ENCODE measurements around the gene XRCC5. TPM values are rescaled to one million over a fixed set of nuclear protein-coding genes. Genes with fewer than 3 reads are reported as not detected.

The XRCC5 gene
- polyA plus RNA-seq, 1 donor (not counting 4 experiments of a cell fraction or from before 2014, with no cell fraction given), result 521 TPM

DNA sequence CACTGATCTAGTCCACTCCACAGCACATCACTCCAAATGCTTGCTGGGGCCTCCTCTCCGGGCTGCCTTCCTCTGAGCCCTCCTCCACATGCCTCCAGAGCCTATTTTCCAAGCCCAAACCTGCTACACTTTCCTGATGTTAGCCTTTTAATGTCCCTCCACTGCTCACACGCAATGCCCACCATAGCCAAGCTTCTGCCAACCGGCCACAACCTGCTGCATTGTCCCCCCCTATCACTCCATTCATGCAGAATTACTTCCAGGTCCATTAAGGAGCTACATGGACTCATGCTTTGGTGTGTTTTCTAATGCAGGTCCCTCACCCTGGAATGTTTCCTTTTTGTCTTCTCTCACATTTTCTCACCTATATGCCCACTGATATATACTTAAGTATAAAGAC, 133.9 kb downstream of the XRCC5 start:
- Histone ChIP-seq H3K9me3 (ENCODE audit: control insufficient read depth, low read depth, low read length) (no peaks in the 10 kb centered on the region), H3K4me1 (ENCODE audit: control insufficient read depth, extremely low read depth, insufficient read depth, low read length) (no peaks in the 10 kb centered on the region), H3K9ac (ENCODE audit: control insufficient read depth, extremely low read depth, insufficient read depth, low read length) (no peak overlapping the region), H3K27me3 (ENCODE audit: control insufficient read depth, extremely low read depth, insufficient read depth, low read length) (no peaks in the 10 kb centered on the region), H3K79me2 (ENCODE audit: control insufficient read depth, insufficient read depth, low read length) (no peaks in the 10 kb centered on the region), H3K36me3 (ENCODE audit: control insufficient read depth in 2 of 2, extremely low read depth in 1 of 2, insufficient read depth in 2 of 2, low read length in 2 of 2) (no peaks in the 10 kb centered on the region), H4K20me1 (ENCODE audit: control insufficient read depth, extremely low read depth, insufficient read depth, low read length) (no peaks in the 10 kb centered on the region), H3K9me1 (ENCODE audit: control insufficient read depth, extremely low read depth, insufficient read depth, low read length) (no peaks in the 10 kb centered on the region), H2AFZ (ENCODE audit: control insufficient read depth, low read length) (no peak overlapping the region), H3K27ac (ENCODE audit: control insufficient read depth, insufficient read depth, low read length) (no peak overlapping the region), H3K4me2 (ENCODE audit: control insufficient read depth, extremely low read depth, insufficient read depth, low read depth, low read length) (no peak overlapping the region), H3K4me3 (ENCODE audit: control insufficient read depth in 2 of 3, extremely low read depth in 1 of 3, insufficient read depth in 2 of 3, low read depth in 1 of 3, low read length in 3 of 3) (no peak overlapping the region)
- no peak for DNase-seq (ENCODE audit: low read depth, low spot score)
- no peak for FAIRE-seq
- dilution Hi-C loops (cut with MboI; ENCODE audit: extremely low pct_ligation_motif_present, low sequenced_read_pairs), result no loop called here
- TF ChIP-seq, protein P1, sequence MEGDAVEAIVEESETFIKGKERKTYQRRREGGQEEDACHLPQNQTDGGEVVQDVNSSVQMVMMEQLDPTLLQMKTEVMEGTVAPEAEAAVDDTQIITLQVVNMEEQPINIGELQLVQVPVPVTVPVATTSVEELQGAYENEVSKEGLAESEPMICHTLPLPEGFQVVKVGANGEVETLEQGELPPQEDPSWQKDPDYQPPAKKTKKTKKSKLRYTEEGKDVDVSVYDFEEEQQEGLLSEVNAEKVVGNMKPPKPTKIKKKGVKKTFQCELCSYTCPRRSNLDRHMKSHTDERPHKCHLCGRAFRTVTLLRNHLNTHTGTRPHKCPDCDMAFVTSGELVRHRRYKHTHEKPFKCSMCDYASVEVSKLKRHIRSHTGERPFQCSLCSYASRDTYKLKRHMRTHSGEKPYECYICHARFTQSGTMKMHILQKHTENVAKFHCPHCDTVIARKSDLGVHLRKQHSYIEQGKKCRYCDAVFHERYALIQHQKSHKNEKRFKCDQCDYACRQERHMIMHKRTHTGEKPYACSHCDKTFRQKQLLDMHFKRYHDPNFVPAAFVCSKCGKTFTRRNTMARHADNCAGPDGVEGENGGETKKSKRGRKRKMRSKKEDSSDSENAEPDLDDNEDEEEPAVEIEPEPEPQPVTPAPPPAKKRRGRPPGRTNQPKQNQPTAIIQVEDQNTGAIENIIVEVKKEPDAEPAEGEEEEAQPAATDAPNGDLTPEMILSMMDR (optimal IDR thresholded peaks at IDR 0.05 in 1 of 3, IDR thresholded peaks at IDR 0.05 in 1 of 3, conservative IDR thresholded peaks at IDR 0.05 in 1 of 3; ENCODE audit: extremely low read depth in 1 of 3, insufficient read depth in 2 of 3, low read length in 3 of 3), result no peak
- TF ChIP-seq EZH2 (IDR thresholded peaks at IDR 0.05; ENCODE audit: low read length), result no peak

DNA sequence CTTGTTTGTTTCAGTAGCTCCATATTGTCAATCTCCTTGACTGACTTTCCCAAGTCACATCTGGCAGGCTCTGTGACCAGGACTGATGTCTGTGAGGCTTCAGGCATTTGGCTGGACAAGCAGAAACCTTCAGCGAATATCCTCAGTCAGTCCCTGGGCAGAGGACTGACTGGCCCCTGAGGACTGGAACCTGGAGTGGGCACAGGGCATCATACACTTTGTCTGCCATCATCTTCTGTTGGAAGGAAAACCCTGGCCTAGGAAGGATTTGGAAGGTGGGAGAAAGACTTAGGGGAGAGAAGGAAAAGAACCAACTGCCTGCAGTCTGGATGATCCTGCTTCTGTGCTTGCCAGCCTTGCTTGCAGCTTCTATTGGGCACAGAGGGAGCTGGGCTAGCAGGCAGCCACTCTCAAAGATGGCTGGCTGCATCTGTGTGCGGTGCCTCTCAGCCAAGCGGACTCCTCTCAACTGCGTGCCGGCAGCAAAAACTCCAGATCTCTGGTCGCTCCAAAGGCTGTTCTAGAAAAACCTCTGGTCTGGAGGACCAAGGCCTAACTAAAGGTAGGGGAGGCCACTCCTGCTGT, 136.3 kb downstream of the XRCC5 start:
- no peaks in the 10 kb centered on the region for H3K79me2 ChIP-seq (ENCODE audit: control insufficient read depth, insufficient read depth, low read length)
- dilution Hi-C loops (cut with MboI; ENCODE audit: extremely low pct_ligation_motif_present, low sequenced_read_pairs), result no loop called here
- H3K9me1 ChIP-seq (ENCODE audit: control insufficient read depth, extremely low read depth, insufficient read depth, low read length), result no peaks in the 10 kb centered on the region
- DNase-seq (ENCODE audit: low read depth, low spot score) (no peak), FAIRE-seq (no peak)
- H3K9ac ChIP-seq (ENCODE audit: control insufficient read depth, extremely low read depth, insufficient read depth, low read length), result no peak overlapping the region
- no peaks in the 10 kb centered on the region for H3K27me3 ChIP-seq (ENCODE audit: control insufficient read depth, extremely low read depth, insufficient read depth, low read length)
- no peaks in the 10 kb centered on the region for H3K9me3 ChIP-seq (ENCODE audit: control insufficient read depth, low read depth, low read length)
- H2AFZ ChIP-seq (ENCODE audit: control insufficient read depth, low read length), result no peak overlapping the region
- TF ChIP-seq, protein P1 (optimal IDR thresholded peaks at IDR 0.05 in 1 of 3, IDR thresholded peaks at IDR 0.05 in 1 of 3, conservative IDR thresholded peaks at IDR 0.05 in 1 of 3; ENCODE audit: extremely low read depth in 1 of 3, insufficient read depth in 2 of 3, low read length in 3 of 3), result no peak
- TF ChIP-seq EZH2 (IDR thresholded peaks at IDR 0.05; ENCODE audit: low read length), result no peak
- no peaks in the 10 kb centered on the region for H3K4me1 ChIP-seq (ENCODE audit: control insufficient read depth, extremely low read depth, insufficient read depth, low read length)
- H3K4me2 ChIP-seq (ENCODE audit: control insufficient read depth, extremely low read depth, insufficient read depth, low read depth, low read length), result no peak overlapping the region
- H3K4me3 ChIP-seq (ENCODE audit: control insufficient read depth in 2 of 3, extremely low read depth in 1 of 3, insufficient read depth in 2 of 3, low read depth in 1 of 3, low read length in 3 of 3), result no peak overlapping the region
- no peak overlapping the region for H3K27ac ChIP-seq (ENCODE audit: control insufficient read depth, insufficient read depth, low read length)
- no peaks in the 10 kb centered on the region for H4K20me1 ChIP-seq (ENCODE audit: control insufficient read depth, extremely low read depth, insufficient read depth, low read length)
- no peaks in the 10 kb centered on the region for H3K36me3 ChIP-seq (ENCODE audit: control insufficient read depth in 2 of 2, extremely low read depth in 1 of 2, insufficient read depth in 2 of 2, low read length in 2 of 2)
